DMS53 treated with DMSO at 0.1 percent for 48 hours (cell line): Measurements from ENCODE around the gene PPP1R13B.
"Not testable (repeated sequence)": the region's sequence is repeated elsewhere in the genome, so short reads cannot be mapped to it uniquely, and the experiment has no call there.

Experiments used
- DNase-seq: peaks from one replicate; lab custom pipeline; 2025; ENCODE audit not compliant: unreplicated experiment; lab: John Stamatoyannopoulos, UW

PPP1R13B gene

DNA sequence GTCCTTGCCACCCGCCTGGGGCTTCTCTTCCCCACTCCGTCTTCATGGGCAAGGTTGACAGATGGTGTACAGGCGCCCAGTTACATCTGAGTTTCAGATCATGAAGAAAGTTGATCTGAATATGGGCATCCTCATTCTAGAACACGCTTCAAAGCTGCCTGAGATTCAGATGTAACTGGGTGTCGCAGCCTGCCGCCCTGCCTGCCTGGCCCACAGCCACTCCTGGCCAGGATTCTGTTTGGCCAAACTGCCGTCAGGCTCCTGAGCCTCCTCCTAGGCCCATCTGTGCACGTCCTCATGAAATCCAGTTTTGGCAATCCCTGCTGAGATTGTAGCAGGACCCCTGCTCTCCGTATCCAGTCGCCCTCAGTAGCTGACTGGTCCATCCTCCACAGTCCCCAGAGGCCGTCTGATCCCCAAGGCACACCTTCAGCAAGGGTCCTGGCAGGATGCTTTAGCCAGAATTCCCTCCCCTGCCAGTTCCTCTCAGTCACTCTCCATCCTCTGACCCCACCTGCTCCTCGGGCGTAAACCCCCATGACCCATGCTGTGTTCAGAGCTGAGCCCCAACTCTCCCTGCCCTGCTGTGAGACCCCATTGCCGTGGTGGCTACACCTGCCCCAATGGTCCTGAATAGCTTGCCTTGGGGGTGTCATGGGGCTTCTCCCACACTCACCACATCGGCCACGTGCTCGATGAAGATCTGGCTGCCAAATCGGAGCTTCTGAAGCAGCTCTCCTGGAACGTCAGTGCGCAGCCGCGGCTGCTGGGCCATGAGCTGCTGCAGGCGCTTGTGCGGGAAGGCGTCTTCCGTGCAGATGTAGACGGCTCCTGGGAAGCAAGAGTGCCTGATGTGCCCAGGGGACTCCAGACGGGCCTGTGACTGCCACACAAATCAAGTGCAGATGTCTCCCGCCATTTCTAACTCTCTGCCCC, 144.6 kb downstream of the PPP1R13B start:
- DNase-seq, result no peak

DNA sequence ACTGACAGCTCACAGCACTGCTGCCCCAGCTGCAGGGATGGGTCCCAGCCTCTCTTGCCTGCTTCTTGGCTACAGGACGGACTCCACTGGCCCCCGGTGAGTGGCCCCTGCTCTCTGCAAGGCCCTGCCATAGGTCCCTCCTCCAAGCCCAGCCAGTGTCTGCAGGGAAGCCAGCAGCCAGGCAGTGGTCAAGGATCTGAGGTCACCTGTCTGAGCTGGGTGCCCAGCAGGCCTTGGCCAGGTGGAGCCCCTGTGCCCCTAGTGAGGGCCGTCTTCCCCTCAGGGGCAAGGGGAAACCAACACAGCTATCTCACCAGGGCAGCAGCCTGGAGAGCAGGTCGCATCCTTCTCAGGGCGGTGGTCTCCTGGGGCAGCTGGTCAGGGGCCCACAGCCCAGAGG, 145.3 kb downstream of the PPP1R13B start:
- DNase-seq, result no peak

DNA sequence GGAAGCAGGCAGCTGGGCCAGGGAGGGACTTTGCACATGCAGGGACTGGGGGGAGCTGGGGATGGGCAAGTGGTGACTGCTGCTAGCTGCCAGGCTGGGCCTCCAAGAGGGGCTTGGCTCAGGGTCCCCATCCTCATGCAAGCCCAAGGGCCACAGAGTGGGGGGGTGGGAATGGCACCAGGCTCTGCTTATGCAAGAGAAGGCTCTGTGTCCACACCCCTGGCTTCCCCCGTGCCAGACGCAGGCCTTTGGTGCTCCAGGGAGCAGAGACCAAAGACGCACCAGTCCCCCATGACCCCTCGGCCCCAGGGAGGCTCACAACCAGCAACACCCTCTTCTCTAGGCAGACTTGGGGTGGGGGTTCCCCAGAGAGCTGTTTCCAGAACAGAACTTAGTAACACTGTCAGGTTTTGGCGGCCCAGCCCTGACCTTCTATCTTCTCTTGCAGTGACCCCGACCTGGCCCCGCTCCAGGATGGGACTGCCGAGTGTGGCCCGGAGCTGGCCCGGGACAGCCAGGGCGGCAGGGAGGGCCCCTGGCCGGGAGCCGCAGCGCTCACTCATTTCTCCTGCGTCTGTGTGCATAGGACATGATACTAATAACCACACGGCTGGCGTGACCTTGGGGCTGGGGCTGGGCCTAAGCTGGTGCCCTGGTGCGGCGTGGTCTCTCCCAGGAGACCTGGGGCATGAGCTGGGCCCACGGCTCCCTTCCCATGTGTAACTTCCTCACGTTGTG, 146.5 kb downstream of the PPP1R13B start:
- DNase-seq, result no peak

DNA sequence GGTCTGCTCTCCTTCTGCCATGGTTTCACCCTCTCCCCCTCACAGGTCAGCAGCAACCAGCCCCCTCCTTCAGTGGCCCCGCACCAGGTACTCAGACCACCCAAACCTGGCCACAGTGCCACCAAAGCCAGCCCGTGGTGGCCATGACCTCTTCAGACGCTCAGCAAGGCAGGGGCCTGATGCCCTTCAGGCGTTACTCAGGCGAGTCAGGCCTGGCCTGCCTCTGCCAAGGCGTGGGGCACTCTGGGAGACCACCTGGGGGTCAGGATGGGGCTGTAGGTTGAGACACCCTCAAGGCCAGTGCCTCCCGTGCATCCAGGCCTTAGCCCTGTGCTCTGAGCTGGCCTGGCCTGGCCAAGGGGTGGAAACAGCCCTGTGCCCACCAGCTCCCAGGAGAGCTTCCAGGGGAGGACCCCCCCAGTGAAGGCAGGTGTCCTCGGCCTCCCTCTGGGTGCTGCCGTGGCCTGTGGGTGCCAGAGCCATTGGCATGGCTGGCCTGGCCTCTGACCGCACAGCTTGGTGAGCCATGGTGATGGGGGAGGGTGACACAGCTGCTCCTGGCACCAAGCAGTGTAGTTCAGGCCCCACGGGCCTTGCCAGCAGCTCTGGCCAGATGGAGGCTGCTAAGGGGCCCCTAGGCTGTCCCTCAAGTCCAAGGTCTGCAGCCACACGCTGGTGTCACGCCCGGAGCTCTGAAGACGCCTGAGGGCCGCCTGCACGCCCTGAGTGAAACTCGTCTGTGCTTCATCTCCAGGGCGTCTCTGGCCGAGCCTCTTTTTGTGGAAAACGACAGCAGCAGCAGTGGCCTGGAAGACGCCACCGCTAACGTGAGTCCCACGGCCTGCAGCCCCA, 147.2 kb downstream of the PPP1R13B start:
- DNase-seq, result no peak

DNA sequence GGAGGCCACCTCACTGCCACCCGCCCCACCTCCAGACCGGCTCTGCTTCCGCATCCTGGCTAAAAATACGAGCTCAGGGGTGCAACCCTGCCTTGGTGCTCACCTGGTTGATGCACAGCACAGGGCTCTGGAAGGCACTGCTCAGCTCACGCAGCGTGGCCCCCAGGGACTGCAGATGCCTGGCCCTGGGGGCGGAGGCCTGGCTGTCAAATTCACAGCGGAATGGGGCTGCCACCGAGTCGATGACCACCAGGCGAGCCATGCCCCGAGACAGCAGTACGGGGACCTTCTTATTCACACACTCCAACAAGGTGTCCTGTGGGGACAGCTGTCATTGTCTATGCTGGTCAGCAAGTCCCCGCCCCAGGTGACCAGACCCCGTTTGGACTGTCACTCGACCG, 148.1 kb downstream of the PPP1R13B start:
- no peak for DNase-seq

DNA sequence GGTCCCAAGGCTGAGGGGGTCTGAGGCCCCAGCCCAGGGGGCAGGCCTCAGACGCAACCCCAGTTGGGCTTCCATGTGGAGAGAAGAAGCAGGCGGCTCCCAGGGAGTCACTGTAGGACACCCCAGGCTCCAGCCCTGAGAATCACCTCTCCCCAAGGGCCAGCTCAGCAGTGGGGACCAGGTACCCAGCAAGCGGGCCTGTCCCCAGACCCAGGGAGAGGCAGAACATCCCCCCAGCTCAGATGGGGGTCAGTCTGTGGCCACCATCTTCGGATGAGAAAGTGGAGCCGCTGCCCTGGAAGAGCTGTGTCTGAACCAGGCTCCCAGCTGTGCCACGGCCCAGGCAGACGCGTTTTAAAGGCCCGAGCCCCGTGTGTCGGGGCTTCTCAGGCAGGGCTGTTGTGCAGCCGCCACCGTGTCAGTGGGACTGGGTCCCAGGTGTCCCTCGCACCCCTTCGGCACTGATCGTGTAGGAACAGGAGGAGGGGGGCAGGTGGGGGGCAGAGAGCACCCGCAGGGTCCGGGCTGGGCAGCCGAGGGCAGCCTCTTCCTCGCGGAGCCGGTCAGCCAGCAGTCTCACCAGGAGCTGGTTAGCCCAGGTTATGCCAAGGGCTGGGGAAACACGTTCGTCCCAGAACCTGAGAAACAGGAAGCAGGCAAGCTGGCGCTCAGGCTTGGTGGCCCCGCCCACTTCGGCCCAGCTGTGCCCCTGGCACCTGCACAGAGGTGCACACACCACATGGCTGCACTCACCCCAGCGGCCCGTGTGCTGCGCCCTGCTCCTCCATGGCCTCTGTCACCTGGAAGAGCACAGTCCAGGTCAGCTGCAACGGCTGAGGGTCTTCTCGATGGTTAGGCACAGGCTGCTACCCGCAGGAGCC, 148.8 kb downstream of the PPP1R13B start:
- peak; percentile 56 for DNase-seq

DNA sequence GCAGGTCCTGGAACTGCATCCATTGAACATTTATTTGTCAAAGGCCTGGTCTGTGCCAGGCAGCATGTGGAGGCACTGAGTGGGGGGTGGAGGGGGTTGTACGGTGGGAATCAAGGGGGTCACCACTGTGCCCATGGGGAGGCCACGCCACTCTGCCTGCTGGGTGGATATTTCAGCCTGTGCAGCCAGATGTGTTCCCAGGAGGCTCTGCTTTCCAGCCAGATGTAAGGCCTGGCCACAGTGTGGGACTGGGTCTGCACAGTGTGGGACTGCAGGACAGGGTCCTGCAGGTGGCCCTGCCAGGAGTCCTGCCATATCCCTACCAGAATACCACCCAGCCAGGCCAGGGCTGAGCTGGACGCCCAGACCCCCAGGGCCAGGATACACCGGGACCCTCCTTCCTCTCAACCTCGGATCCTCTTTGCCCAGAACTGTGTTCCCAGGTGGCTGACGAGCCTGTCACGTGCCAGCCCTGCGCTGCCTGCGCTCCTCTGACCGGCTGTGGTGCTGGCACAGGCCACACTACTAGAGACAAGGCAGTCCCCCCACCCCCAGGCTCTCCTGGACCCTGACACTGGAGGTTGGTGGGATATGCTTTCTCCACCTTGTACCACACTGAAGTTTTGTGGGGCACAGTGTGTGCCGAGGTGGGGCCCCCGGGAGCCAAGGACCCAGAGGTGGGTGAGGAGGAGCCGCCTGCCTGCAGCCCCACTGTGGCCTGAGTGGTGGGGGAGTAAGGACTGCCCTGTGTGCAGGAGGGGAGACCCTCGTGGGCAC, 149.6 kb downstream of the PPP1R13B start:
- DNase-seq, result no peak

DNA sequence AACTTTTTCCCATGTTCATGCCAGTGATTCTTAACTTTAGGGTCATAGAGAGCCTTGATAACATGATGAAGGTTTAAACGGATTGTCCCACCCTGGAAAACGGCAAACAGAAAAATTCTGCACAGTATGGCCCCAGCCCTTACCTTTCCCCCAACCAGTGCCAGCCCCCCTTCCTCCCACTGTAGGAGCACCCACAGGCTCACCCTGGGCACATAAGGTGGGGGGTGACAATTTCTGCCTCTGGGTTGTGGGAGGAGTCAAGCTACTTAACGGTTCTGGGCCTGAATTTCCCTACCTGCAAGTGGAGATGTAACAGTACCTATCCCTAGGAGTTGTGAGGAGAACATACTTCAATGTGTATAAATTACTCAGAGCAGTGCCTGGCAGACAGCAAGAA, 150.2 kb downstream of the PPP1R13B start:
- DNase-seq, result no peak

DNA sequence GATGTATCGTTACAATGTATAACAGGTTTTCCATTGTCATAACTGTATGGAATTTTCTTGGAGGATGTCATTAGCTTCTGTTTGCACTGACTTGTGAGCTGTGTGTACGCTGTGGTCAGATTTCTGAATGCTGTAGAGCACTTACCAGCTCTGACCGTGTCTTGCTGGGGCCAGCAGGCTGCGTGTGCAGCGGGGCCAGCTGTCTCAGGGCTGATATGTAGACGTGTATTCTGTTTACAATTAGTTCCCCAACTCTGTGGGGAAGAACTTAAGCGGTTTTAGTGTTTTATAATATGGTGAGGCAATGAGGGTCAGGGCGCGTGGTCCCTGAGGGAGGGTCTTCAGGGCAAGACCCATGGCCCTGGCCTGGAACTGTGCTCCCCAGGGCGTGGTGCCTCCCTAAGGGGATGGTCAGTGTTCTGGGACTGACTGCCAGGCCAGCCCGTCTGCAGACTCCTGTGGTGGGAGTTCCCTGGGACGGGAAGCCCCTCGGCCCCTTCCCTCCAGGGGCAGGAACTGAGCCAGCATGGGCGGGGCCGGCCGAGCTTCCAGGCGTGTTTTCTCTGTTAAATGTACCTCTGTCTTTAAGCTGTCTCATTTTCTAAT, 150.8 kb downstream of the PPP1R13B start:
- no peak for DNase-seq

DNA sequence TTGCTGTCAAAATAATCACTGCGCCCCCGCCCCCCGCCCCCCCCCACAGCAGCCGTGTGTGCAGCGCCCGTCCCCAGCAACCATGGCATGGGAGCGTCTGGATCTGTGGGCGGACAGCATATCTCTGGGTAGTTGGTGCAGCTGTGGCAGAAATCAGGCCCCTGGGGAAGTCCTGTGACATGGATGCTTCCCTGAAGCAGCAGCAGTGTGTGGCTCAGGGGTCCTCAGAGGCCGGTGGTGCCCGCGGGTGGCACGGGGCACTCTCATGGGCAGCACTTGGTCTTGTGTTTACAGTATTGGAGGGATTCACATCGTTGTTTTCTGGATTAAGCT, 151.3 kb downstream of the PPP1R13B start:
- no peak for DNase-seq

DNA sequence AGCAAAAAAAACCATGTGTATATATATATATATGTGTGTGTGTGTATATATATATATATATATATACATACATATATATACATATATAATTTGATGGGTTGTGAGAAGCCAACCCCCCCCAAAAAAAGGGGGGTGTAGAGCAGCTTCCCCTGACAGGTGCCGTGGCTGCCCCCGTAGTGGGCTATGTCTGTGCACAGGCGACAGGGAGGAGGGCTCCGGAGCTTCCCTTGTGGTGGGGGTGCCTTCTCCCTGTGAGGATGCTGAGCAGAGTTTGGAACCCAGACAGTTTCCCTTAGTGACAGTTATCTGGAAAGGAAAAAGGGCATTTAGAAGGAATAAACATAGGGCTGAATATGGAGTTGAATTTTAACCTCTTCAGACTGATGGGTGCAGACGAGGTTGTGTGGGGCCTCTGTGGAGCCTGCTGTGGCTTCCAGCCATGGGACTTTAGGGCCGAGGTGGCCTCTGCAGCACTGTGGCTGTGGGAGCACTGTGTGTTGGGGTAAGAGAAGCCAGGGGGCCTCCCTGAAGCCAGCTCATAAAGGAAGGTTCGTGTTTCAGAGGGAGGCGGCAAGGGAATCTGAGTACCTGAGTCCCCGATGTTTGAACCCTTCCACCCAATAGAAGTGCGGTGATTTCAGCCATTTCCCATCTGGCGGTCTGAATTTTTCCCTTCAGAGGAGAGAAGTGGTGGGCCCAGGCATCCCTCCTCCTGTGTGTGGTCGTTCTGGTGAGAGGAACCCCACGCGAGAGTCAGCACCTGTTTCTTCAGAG, 151.9 kb downstream of the PPP1R13B start:
- DNase-seq, result no peak

DNA sequence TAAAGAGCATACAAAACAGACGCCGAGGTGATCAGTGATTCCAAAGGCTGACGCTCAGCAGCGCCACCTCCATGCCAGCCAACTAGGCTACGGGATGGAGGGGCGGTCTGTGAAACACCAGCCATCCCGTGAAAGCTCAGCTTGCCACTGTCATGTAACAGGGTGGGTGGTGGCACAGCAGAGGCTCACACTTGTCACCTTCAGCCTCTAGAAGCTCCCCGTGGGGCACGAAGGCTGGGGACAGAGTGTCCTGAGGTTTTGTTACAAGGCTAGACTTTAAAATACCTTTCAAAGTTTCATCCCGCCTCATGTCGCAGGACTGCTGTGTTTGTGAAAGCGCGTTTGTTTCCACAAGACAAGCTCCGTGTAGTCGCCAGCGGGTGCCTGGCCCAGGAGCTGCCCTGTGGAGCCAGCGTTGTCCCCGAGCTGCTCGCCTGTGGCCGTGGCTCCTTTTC, 152.8 kb downstream of the PPP1R13B start:
- no peak for DNase-seq

DNA sequence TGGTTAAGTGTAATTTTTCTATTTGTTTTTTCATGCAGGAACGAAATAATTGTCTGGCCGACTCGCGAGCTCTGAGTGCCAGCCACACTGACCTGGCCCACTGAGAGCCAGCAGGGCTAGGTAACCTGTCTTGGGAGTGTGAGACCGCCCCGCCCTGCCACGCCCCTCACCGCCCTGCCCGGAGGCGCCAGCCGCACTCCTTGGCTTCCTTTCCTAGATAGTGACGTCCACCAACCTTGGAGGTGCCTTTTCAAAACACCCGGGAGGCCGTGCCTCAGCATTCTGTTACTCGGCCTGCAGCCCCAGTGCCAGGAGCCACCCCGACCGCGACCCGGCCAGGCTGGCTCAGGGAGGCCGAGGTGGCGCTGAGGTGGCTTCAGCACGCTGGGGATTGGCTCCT, 153.9 kb downstream of the PPP1R13B start:
- DNase-seq, result no peak

DNA sequence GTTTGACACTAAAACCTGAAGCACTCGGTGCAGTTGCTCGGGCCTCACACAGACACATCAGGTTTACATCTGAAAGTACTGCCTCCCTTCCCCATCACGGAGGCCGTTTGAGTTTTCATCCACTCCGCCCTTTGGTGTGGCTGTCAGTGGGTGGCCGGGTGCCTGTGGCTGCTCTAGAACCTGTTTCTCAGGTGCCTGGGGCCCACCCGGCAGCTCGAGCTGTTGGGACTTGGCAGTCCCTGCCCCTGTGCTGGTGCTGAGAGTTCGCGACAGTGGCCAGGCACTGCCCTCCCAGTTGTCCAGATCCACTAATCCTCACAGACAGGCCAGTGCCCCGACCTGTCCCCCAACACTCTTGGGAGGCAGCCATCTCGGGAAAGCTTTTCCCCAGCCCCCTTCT, 154.5 kb downstream of the PPP1R13B start:
- no peak for DNase-seq

DNA sequence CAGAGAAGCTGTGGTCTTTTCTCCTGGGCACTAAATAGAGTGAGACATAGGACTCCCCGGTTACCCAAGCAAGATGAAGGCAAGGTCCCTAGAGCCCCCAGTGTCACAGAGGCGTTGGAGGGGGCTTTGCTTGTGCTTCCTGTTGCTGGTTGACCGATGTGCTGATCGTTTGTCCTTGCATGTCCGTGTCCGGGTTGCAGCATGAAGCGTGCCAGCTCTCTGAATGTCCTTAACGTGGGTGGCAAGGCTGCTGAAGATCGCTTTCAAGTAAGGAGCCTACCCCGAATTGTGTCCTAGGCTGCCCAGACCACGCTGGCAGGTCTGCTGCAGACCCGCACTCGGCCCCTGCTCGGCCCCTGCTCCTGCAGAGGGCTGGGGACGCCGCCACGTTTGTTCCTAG, 155.2 kb downstream of the PPP1R13B start:
- DNase-seq, result no peak

DNA sequence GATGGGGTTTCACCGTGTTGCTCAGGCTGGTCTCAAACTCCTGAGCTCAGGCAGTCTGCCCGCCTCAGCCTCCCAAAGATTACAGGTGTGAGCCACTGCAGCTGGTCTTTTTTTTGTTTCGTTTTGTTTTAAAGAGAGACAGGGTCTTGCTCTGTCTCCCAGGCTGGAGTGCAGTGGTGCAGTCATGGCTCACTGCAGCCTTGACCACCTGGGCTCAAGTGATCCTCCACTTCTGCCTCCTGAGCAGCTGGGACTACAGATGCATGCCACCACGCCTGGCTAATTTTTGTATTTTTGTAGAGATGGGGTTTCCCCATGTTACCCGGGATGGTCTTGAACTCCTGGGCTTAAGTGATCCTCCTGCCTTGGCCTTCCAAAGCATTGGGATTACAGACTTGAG, 155.7 kb downstream of the PPP1R13B start:
- not testable (repeated sequence) for DNase-seq

DNA sequence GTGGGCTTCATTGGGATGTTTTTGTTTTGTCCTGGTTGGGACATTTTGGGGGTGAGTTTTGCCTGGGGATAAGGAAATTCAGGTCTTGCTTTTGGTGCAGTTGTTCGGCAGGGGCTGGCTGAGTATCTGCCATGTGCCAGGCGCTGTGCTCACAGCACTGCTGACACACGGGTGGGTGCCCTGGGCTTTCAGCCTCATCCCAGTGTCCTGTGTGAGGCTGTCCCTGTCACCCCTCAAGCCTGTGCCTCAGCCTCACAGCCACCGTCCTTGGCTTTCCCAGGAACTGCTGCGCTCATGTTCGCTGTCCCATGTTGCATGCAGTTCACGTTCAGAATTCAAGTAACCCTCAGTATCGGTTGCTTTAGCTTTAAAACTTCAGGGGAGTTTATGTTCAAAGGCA, 157.0 kb downstream of the PPP1R13B start:
- no peak for DNase-seq
